Activated T-cell treated with anti-CD3 and anti-CD28 coated beads, Interleukin-2, amount 50 U/mL, for 72 hours (primary cell): ENCODE results near the gene PRIM1. TPM values are rescaled to one million over a fixed set of nuclear protein-coding genes. Genes with fewer than 3 reads are reported as not detected.
"Not testable (repeated sequence)": the region's sequence is repeated elsewhere in the genome, so short reads cannot be mapped to it uniquely, and the experiment has no call there.

Source experiments
- ATAC-seq, 2 donors: fragments of 150-1000 bp; cut with Tn5 transposase; replicated peaks in 1 of 2; 2 replicates each; pipeline ENCODE4 v1.10.0; 2021; ENCODE audit warnings: moderate library complexity in 2 of 2, mild to moderate bottlenecking in 1 of 2
- DNase-seq, 2 donors: peaks; one replicate each; pipeline ENCODE4 v3.0.0; 2021 to 2022; ENCODE audit warnings: mixed read lengths in 1 of 2
- H3K27ac Mint-ChIP-seq: one replicate; pipeline ENCODE4 v1.8.0; 2022; ENCODE audit warnings: mild to moderate bottlenecking, moderate library complexity, mixed read lengths
- H3K27me3 Mint-ChIP-seq: one replicate; pipeline ENCODE4 v1.8.0; 2022; ENCODE audit warnings: low read depth, mixed read lengths
- H3K36me3 Mint-ChIP-seq, 2 donors: one replicate each; pipeline ENCODE4 v1.8.0; 2022; ENCODE audit warnings: mixed read lengths in 2 of 2, mild to moderate bottlenecking in 1 of 2; ENCODE audit not compliant: insufficient read depth in 2 of 2
- H3K4me1 Mint-ChIP-seq: one replicate; pipeline ENCODE4 v1.8.0; 2022; ENCODE audit warnings: low read depth, mixed read lengths
- H3K4me3 Mint-ChIP-seq, 2 donors: one replicate each; pipeline ENCODE4 v1.8.0; 2022; ENCODE audit warnings: mild to moderate bottlenecking in 2 of 2, mixed read lengths in 2 of 2, moderate library complexity in 2 of 2
- H3K9me3 Mint-ChIP-seq, 2 donors: one replicate each; pipeline ENCODE4 v1.8.0; 2022; ENCODE audit warnings: mixed read lengths in 2 of 2
- total RNA-seq, 2 donors: library from RNA; stranded (reverse); gene quantifications; one replicate each; pipeline ENCODE4 v1.2.3, GENCODE V29; 2022

The PRIM1 gene
- 10 to 100 TPM; 84.5 to 96.4 TPM for total RNA-seq

DNA sequence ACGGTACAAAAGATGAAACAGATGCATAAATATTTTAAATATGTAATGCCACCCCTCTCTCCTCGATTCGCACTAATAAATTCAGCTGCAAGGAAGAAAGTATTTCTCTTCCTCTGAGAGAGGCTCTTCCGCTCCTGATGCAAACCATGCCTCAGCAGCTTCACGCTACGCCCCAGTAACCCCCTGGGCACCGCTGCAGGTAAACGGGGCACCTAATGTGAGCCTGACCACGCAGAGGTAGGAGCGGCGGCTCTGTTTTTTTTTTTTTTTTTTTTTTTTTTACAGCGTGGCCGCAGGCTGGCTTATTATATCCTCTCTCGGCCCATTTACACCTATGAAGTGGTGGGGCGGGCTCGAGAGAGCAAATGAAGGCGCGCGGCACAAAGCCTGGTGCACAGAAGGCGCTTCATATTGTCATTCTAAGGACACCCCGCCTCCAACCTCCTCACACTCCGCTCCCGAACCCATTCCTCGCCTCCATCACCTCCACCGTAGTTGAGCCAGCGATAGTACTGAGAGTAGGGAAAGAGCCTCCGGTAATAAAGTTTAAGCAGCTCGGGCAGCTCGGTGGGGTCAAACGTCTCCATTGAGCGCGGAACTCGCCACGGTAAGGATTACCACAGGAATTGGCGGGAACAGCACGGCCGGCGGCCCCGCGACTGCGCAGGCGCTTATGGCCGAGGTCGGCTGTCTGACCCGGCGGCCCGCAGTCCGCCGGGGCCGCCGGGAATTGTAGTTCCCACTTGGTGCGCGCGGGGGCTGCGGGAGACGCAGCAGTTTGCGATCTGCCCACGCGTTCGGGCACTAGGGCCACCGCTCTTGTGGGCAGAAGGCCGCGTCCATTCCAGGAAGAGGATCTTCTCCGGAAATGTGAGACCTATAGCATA, at the start of gene PRIM1:
Gene PRIM1 (minus strand): TSS at position 612 of the 887 bp plus-strand sequence. CDS start 25 bp downstream, at position 587.
- H3K27me3 Mint-ChIP-seq, result no peaks in the 10 kb centered on the region
- H3K4me3 Mint-ChIP-seq, result peak within 1 kb of the TSS; percentile 97 to 98
- peaks cover 4 to 26% of the 10 kb centered on the region in 2 donors for H3K36me3 Mint-ChIP-seq
- peak within 1 kb of the TSS; percentile 97 for H3K27ac Mint-ChIP-seq
- DNase-seq (peak; percentile 93), ATAC-seq (peak; percentile 95)
- H3K4me1 Mint-ChIP-seq, result peaks cover 66% of the 10 kb centered on the region
- H3K9me3 Mint-ChIP-seq, result no peaks in the 10 kb centered on the region

DNA sequence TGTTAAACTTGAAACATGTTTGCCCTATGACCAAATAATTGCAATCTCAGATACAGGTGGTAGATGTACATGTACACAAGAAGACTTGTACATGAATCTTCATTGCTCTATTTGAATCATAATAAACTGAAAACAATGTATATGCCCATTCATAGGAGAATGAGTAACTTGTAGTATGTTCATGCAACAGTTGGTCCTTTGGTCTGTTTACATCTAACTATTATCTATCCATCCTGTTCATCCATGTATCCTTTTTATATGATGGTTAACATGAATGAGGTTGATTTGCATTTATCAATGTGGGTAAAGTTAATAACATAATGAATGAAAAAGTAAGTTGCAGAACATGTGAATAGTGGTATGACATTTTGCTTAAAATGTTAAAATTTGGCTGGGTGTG, 48.1 kb upstream of the PRIM1 start:
- ATAC-seq, result no peak
- no peak overlapping the region for H3K27ac Mint-ChIP-seq
- H3K36me3 Mint-ChIP-seq, result no peaks in the 10 kb centered on the region
- no peaks in the 10 kb centered on the region for H3K9me3 Mint-ChIP-seq
- H3K4me3 Mint-ChIP-seq, result no peak overlapping the region
- H3K27me3 Mint-ChIP-seq, result no peaks in the 10 kb centered on the region
- H3K4me1 Mint-ChIP-seq, result no peaks in the 10 kb centered on the region
- DNase-seq, result no peak

DNA sequence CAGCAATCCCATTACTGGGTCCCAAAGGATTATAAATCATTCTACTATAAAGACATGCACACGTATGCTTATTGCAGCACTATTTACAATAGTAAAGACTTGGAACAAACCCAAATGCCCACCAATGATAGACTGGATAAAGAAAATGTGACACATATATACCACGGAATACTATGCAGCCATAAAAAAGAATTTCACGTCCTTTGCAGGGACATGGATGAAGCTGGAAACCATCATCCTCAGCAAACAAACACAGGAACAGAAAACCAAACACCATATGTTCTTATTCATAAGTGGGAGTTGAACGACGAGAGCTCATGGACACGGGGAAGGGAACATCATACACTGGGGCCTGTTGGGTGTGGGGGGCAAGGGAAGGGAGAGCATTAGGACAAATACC, 47.2 kb upstream of the PRIM1 start:
- not testable (repeated sequence) for ATAC-seq, DNase-seq, H3K36me3 Mint-ChIP-seq

DNA sequence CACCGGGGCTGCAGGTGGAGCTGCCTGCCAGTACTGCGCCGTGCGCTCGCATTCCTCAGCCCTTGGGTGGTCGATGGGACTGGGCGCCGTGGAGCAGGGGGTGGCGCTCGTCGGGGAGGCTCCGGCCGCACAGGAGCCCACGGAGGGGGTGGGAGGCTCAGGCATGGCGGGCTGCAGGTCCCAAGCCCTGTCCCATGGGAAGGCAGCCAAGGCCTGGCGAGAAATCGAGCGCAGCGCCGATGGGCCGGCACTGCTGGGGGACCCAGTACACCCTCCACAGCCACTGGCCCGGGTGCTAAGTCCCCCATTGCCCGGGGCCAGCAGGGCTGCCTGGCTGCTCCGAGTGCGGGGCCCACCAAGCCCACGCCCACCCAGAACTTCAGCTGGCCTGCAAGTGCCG, 43.7 kb upstream of the PRIM1 start:
- DNase-seq, H3K27ac Mint-ChIP-seq, H3K4me1 Mint-ChIP-seq, ATAC-seq, H3K36me3 Mint-ChIP-seq, H3K4me3 Mint-ChIP-seq, H3K27me3 Mint-ChIP-seq, H3K9me3 Mint-ChIP-seq: not testable (repeated sequence)

More for the DNA sequence above, 47.2 kb upstream of the PRIM1 start:
- H3K4me1 Mint-ChIP-seq, H3K27me3 Mint-ChIP-seq, H3K9me3 Mint-ChIP-seq, H3K27ac Mint-ChIP-seq, H3K4me3 Mint-ChIP-seq: not testable (repeated sequence)

DNA sequence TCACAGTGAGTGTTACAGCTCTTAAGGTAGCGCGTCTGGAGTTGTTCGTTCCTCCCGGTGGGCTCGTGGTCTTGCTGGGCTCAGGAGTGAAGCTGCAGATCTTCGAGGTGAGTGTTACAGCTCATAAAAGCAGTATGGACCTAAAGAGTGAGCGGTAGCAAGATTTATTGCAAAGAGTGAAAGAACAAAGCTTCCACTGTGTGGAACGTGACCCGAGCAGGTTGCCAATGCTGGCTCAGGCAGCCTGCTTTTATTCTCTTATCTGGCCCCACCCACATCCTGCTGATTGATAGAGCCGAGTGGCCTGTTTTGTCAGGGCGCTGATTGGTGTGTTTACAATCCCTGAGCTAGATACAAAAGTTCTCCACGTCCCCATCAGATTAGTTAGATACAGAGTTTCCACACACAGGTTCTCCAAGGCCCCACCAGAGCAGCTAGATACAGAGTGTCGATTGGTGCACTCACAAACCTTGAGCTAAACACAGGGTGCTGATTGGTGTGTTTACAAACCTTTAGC, 43.0 kb upstream of the PRIM1 start:
- ATAC-seq, H3K4me1 Mint-ChIP-seq, H3K27me3 Mint-ChIP-seq, DNase-seq, H3K27ac Mint-ChIP-seq, H3K36me3 Mint-ChIP-seq, H3K9me3 Mint-ChIP-seq: not testable (repeated sequence)
- H3K4me3 Mint-ChIP-seq, result peak overlapping the region; percentile 23 to 27

DNA sequence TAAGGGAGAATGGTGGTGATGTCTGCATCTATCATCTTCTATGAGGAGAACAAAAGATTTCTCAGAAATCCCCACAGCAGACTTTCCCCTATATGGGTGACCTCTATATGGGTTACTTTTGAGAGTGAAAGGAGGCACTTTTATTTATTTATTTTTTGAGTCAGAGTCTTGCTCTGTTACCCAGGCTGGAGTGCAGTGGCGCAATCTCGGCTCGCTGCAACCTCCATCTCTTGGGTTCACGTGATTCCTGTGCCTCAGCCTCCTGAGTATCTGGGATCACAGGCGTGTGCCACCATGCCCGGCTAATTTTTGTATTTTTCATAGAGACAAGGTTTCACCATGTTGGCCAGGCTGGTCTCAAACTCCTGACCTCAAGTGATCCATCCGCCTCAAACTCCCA, 41.0 kb upstream of the PRIM1 start:
- not testable (repeated sequence) for H3K27me3 Mint-ChIP-seq, H3K27ac Mint-ChIP-seq, H3K36me3 Mint-ChIP-seq, H3K4me3 Mint-ChIP-seq, DNase-seq, ATAC-seq, H3K4me1 Mint-ChIP-seq, H3K9me3 Mint-ChIP-seq

DNA sequence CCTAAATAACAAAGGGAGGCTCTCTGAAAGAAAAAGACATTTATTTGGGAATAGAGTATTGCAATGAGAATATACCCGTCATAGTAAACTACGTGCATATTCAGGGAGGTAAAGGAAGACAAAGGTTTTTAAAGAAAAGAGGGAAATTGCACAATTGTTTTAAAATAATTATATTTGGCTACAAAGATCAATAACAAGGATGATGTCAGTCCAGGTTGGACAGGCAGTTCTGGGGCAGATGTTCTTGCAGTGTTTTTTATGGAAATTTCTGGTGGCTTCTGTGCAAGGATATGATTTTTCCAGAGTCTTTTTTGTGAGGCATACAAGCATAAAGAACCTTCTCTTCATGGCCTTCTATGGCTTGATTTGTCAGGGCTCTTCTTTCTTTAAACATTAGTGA, 40.6 kb upstream of the PRIM1 start:
- H3K27me3 Mint-ChIP-seq, result no peaks in the 10 kb centered on the region
- H3K27ac Mint-ChIP-seq, result no peak overlapping the region
- no peak for ATAC-seq
- no peak overlapping the region for H3K4me3 Mint-ChIP-seq
- DNase-seq, result no peak
- H3K36me3 Mint-ChIP-seq, result no peaks in the 10 kb centered on the region
- no peaks in the 10 kb centered on the region for H3K4me1 Mint-ChIP-seq
- H3K9me3 Mint-ChIP-seq, result no peaks in the 10 kb centered on the region

DNA sequence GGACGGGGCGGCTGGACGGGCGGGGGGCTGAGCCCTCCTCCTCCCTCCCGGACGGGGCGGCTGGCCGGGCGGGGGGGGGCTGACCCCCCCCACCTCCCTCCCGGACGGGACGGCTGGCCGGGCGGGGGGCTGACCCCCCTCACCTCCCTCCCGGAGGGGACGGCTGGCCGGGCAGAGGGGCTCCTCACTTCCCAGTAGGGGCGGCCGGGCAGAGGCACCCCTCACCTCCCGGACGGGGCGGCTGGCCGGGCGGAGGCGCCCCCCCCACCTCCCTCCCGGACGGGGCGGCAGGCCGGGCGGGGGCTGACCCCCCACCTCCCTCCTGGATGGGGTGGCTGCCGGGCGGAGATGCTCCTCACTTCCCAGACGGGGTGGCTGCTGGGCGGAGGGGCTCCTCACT, 37.3 kb upstream of the PRIM1 start:
- not testable (repeated sequence) for H3K36me3 Mint-ChIP-seq, H3K4me3 Mint-ChIP-seq, ATAC-seq, DNase-seq, H3K27ac Mint-ChIP-seq, H3K9me3 Mint-ChIP-seq, H3K4me1 Mint-ChIP-seq, H3K27me3 Mint-ChIP-seq

DNA sequence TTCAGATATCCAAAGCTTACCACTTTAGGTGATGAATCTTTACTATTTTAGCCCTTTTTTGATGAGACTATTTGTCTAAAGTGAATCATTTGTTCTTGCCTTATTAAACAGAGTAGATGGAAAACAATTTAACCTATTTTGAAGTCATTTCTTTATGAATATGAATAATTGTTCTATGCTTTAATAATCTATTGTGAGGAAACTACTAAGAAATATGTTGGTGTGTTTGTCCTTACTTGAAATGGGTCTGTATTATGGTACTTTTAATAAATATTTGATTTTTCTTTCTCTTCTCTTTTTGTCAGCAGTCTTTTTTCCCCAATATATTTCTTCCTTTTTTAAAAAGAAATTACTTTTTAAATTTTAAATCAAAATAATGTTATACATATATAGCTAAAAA, 35.4 kb upstream of the PRIM1 start:
- H3K27me3 Mint-ChIP-seq, result no peaks in the 10 kb centered on the region
- no peak overlapping the region for H3K4me3 Mint-ChIP-seq
- ATAC-seq (no peak), DNase-seq (no peak)
- H3K9me3 Mint-ChIP-seq, result no peaks in the 10 kb centered on the region
- no peaks in the 10 kb centered on the region for H3K36me3 Mint-ChIP-seq
- no peak overlapping the region for H3K27ac Mint-ChIP-seq
- no peaks in the 10 kb centered on the region for H3K4me1 Mint-ChIP-seq

DNA sequence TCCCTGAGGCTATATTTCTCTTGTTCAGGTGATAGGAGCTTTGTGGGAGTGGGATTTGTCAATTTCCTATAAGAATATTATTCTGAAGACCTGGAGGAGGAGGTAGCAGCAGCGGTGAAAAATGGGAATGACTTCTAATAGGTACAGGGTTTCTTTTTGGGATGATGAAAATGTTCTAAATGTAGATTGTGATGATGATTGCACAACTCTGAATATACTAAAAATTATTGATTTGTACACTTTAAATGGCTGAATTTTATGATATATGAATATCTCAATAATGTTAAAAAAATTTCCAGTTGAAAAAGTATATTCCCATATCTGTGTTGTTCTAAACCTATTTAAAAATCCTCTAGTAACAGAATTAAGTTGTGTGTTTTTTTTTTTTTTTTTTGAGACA, 33.8 kb upstream of the PRIM1 start:
- DNase-seq (no peak), ATAC-seq (no peak)
- Mint-ChIP-seq H3K27ac (no peak overlapping the region), H3K9me3 (no peaks in the 10 kb centered on the region), H3K4me3 (no peak overlapping the region), H3K36me3 (no peaks in the 10 kb centered on the region), H3K4me1 (no peaks in the 10 kb centered on the region), H3K27me3 (no peaks in the 10 kb centered on the region)

DNA sequence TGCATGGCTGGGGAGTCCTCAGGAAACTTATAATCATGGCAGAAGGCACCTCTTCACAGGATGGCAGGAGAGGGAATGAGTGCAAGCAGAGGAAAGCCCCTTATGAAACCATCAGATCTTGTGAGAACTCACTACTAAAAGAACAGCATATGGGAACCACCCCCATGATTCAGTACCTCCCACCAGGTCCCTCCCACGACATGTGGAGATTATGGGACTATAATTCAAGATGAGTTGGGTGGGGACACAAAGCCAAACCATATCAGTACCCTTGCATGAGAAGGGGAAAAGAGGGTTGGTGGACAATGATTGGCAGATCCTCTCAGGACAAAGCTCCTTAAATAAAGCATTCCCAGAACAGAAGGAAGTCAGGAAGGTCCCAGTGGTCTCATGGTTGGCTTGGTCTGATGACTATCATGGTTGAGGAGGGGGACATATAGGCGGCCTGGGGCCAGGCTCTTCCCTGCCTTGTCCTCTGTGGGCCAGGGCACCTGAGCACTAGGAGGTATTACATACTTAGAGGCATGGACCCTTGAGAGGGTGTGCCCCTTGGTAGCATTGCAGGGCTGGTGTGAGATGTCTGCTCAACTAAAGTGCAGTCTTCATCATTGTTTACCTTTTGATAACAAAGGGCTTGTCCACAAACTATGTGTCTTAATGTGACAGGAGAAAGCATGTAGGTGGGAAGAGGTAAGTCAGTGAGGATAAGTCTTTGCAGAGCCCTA, 33.2 kb upstream of the PRIM1 start:
- Mint-ChIP-seq H3K4me3 (no peak overlapping the region), H3K36me3 (no peaks in the 10 kb centered on the region)

DNA sequence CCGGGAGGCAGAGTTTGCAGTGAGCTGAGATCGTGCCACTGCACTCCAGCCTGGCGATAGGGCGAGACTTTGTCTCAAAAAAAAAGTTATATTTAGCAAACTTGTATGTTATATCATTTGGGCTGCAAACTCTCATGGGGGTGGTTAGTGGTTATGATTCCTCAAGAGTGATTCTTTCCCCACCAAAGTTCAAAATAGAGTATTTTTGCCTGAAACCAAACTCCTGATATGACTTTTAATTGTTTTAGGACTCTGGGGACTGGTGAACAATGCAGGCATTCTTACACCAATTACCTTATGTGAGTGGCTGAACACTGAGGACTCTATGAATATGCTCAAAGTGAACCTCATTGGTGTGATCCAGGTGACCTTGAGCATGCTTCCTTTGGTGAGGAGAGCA, 29.6 kb upstream of the PRIM1 start:
- DNase-seq (no peak), ATAC-seq (no peak)
- Mint-ChIP-seq H3K4me1 (no peaks in the 10 kb centered on the region), H3K9me3 (no peaks in the 10 kb centered on the region), H3K4me3 (no peak overlapping the region), H3K27me3 (no peaks in the 10 kb centered on the region), H3K36me3 (no peaks in the 10 kb centered on the region), H3K27ac (no peak overlapping the region)

More for the DNA sequence above, 33.2 kb upstream of the PRIM1 start:
- Mint-ChIP-seq H3K9me3 (no peaks in the 10 kb centered on the region), H3K27me3 (no peaks in the 10 kb centered on the region), H3K4me1 (no peaks in the 10 kb centered on the region), H3K27ac (no peak overlapping the region)
- no peak for ATAC-seq
- DNase-seq, result no peak

DNA sequence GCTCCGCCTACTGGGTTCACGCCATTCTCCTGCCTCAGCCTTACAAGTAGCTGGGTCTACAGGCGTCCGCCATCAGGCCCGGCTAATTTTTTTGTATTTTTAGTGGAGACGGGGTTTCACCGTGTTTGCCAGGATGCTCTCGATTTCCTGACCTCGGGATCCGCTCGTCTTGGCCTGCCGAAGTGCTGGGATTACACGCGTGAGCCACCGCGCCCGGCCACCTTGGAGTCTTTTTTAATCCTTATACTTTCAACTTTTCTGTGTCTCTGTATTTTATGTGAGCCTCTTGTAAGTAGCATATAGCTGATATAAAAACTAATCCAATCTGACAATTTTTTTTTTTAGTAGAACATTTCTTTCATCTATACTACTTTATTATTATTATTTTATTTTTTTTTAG, 26.6 kb upstream of the PRIM1 start:
- Mint-ChIP-seq H3K27me3 (no peaks in the 10 kb centered on the region), H3K36me3 (no peaks in the 10 kb centered on the region), H3K4me1 (no peaks in the 10 kb centered on the region), H3K27ac (no peak overlapping the region), H3K9me3 (no peaks in the 10 kb centered on the region), H3K4me3 (no peak overlapping the region)
- DNase-seq, result no peak
- ATAC-seq, result no peak
